Measurements from ENCODE around the gene PTPRN2.

GRCh38 chr7:157547611-157548010 lies 1040.0 kb downstream of the PTPRN2 start:
- no peak for TF ChIP-seq CTCF (conservative IDR thresholded peaks at IDR 0.05; ENCODE audit: low read length)
- TF ChIP-seq EZH2phosphoT487 (IDR thresholded peaks at IDR 0.05; ENCODE audit: borderline replicate concordance, low read depth, low read length), result no peak

All from OCI-LY7 (cell line).